Breast epithelium (tissue), 3 donors: Measurements from ENCODE around the gene MTA1.

Experiments
- CTCF ChIP-seq, 3 donors: fragments of 450-650 bp; IDR thresholded peaks; one replicate each; pipeline ENCODE4 v1.5.1; 2016 to 2017; ENCODE audit warnings: antibody characterized with exemption in 3 of 3, mild to moderate bottlenecking in 3 of 3, moderate library complexity in 3 of 3
- POLR2A ChIP-seq: fragments of 450-650 bp; IDR thresholded peaks from one replicate; pipeline ENCODE4 v1.6.1; 2016; ENCODE audit warnings: antibody characterized with exemption, mild to moderate bottlenecking, moderate library complexity
- POLR2AphosphoS5 ChIP-seq, 3 donors: sonication (generic); formaldehyde crosslinking; IDR thresholded peaks; one replicate each; pipeline ENCODE4 v1.6.1; 2017; ENCODE audit warnings: antibody characterized with exemption in 3 of 3

GRCh38 chr14:105417690-105418121 lies 1.9 kb upstream of the MTA1 start:
- TF ChIP-seq CTCF (IDR thresholded peaks at IDR 0.05) (no peak), POLR2AphosphoS5 (IDR thresholded peaks at IDR 0.05) (no peak), POLR2A (no peak)
